IPS DF 4.7 (cell line): Measurements from ENCODE around the gene HDGF.

Source experiments
- DNase-seq: peaks from one replicate; pipeline ENCODE4 v3.0.0-alpha.2; 2013; ENCODE audit warnings: low spot score; ENCODE audit errors: extremely low read depth

The HDGF gene

DNA sequence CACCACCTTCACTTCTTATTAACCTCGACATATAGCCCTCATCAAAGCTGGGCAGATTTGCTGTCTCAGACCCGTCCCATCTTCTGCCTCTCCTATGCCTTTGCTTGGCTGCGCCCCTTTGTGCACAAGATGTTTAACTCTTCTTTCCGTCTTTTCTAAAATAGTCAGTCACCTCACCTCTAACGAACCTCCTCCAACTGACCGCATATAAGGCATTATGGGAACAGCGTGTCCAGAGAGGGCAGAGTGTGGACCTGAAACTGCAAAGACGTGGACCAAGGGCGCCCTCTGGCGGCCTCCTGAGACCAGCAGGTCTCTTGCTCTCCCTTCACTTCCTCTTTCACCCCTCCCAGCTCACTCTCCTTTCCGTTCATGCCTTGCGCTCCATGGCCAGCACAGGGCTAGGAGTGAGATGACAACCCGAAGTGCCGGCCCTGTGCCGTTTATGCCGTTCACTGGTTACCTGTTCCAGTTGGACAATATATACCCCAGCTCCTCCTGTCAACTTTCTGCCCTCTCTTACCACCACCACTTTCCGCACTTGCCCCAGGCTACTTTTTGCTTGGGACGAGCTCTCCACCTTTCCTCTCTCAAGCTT is 25.7 kb downstream of the HDGF start:
- DNase-seq = no peak

DNA sequence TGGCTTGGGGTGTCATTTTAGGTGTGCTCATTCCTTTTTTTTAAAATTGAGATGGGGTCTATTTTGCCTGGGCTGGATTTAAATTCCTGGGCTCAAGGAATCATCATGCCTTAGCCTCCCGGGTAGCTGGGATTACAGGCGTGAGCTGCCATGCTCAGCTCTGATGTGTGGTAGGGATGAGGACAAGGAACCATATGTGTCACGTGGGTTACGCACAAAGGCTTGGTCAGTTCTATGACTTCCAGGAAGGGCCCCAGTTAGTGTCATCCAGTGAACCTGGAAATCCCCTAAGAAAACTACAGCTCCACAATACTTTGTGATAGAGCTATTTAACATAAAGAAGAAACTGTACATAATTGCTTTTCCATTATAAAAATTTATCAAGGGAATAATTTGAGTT is 29.9 kb downstream of the HDGF start:
- no peak for DNase-seq

DNA sequence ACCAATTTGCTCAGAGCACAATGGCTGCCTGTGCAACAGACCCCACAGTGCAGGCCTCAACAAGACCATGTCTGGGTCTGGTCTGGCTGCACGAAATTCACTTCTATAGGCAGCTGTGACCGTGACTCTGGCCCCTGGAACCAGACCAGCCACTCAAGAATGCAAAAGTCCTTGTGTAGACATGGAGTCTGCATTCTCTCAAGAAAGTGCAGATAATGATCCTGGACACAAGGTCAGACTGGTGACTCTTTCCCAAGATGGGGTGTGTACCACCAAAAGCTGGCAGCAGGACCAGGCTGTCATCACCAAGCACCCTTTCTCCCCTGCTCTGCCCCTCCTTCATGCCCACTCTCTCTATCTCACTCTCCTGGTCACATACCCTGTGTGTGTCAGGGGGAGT is 30.3 kb downstream of the HDGF start:
- no peak for DNase-seq

DNA sequence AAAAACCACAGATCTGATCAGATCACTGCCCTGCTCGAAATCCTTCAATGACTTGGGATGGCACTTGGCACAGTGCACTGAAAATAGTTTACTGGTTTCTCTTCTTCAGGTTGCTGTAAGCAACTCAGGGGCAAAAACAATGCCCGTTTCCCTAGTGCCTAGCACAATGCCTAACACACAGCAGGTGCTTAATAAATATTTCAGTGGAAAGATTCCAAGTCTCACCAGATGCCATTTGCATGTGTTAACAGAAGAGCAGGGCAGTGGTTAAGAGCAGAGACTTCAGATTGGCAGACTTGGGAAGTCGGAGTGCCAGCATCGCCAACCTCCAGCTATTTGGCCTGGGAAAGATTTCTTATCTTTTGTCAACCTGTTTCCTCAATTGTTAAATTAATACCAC is 34.1 kb downstream of the HDGF start:
- no peak for DNase-seq

DNA sequence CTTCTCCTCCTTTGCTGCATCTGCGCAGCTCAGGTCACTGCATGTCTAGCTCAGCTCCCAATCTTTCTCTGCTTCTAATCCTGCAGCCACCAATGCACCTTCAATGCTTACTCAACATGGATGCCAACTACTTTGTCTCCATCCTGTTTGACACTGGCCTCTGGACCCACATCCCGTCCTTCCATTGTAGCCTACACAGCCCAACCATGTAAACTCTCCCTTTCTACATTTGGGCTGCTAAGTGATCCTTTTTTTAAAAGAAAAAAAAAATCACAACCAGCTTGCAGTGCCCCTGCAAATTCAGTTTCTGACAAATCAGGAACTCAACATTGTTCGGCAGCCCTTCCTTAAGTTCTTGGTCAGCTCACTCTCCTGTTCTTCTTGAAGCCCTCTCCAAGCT is 36.6 kb downstream of the HDGF start:
- no peak for DNase-seq

- no peak for DNase-seq
These were observed 38.8 kb downstream of the HDGF start for GRCh38 chr1:156712626-156713025.

- DNase-seq = no peak
These were observed 40.3 kb downstream of the HDGF start for GRCh38 chr1:156711011-156711817.

DNA sequence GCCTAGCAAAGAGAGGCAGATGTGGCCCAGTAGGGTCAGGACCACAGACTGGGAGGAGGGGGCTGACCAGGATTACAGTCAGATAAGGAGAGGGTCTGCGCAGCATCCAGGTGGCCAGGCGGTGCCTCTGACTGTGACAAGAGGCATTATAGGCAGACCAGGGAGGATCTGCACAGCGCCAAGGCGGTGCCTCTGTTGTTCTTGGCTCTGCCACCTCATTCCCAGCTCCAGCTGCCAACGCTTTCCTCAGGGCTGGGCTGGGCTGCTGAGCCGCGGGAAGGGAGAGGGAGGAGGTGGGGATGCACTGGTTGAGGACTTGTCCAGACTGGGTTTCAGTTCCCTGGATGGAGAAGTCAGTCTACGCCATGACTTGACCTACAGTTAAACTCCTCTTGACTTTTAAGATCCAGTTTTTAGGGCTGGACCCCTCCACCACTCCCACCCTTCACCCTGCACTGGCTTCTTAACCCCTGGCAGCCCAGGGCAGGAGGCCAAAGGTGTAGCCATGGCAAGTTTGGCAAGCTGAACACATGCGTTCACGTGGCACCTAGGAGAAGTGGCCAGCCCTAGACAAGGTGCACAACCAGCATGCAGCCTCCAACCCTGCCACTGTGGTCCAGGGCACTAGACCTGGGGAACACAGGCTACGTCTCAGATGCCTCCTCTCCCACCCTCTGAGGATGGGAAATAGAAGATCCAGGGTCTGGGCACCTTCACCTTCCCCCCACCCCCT is 41.6 kb downstream of the HDGF start:
- DNase-seq = no peak

GRCh38 chr1:156709031-156709430 is 42.4 kb downstream of the HDGF start:
- no peak for DNase-seq

- DNase-seq = no peak
These were observed 43.2 kb downstream of the HDGF start for GRCh38 chr1:156708218-156708661.

- no peak for DNase-seq
These were observed 43.9 kb downstream of the HDGF start for GRCh38 chr1:156707417-156708217.

DNA sequence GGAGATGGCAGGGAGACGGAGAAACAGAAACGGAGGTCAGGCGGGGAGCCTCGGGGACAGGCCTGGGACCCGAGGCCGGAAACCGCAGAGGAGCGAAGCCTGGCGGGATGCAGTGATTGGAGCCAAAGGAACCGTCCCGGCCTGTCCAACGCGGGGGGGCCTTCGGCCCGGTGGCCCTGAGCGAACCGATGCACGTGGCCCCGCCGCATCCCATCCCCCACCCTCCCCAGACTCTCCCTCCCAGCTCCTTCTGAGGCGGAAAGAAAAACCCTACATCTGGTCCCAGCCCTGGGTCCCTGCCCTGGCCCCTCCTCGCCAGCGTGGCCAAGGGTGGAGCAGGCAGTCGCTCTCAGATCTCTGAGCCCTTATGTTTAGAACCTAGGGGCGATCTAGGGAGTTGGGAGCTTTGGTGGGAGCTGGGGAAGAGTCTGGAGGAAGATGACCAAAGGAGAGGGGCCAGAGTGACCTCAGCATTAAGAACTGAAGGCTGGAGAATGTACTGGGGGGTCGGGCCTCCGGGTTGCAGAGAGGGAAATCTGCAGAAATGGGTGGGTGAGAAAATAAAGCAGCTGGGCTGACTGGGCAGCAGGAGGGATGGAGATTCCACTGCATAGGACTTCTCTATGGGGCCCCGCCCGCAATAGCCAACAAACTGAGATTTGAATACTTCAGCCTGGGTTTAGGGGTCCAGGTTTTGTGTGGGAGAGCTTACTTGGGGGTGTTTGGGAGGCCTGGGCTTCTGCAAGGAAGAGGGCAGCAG is 44.6 kb downstream of the HDGF start:
- DNase-seq = no peak

- no peak for DNase-seq
These were observed 45.4 kb downstream of the HDGF start for GRCh38 chr1:156705918-156706656.

DNA sequence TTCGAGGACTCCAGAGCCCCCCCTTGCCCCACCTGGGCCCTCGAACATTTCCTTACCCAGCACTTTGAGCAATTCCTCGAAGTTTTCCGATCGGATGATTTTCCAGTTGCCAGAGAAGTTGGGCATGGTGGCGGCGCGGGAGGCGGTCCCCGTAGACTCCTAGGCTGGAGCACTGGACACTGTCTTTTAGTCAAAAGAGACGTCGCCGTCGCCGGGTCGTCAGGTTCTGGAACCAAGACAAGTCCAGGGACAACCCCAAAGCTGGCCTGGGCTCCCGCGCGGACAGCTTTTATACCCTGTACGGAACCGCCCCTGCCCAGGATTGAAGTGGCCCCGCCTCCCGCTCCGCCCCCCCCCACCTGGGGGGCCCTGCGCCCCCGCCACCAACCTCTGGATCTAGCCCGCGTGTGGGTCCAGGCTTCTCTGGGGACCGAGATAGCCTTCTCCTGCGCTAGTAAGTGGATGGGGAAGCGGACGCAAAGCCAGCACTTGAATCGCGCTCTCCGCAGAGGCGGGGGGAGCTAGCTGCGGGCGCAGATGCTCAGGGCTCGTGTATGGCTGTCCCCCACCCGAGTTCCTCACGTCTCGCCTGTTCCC is 46.1 kb downstream of the HDGF start, which contains the start of gene CRABP2:
Gene CRABP2 (minus strand): TSS at position 263 of the 597 bp plus-strand sequence. CDS start 137 bp downstream, at position 126.
- DNase-seq = no peak

GRCh38 chr1:156704930-156705320 is 46.5 kb downstream of the HDGF start:
- DNase-seq = no peak

DNA sequence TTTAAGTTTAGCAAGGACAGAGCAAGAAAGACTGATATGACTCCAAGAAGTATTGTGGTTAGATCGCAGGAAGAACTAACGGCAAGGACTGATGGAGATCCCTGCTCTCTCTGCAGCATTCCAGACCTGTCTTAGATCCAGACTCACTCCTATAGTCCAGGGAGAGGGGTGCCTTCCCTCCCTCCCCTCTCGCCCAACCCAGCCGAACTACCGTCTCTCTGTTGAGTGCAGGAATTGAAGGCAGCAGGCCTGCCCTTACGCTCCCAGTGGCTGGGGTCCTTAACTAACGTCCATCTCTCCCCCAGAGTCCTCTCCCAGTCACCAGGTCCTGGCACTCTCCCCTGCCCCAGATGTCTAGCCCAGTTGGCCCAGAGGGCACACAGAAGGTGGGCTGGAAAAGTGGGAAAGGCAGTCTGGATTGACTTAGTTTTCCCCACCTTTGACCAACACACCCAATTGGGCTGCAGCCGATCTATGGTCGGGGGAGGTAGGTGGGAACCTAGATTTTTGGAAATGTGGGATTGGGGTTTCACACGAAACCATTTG is 47.2 kb downstream of the HDGF start:
- DNase-seq = no peak

GRCh38 chr1:156703741-156704140 is 47.7 kb downstream of the HDGF start:
- no peak for DNase-seq

- DNase-seq = no peak
These were observed 48.1 kb downstream of the HDGF start for GRCh38 chr1:156703336-156703735.
